PC-9 (cell line): Measurements from ENCODE around the gene RNF17. TPM values are rescaled to one million over a fixed set of nuclear protein-coding genes. Genes with fewer than 3 reads are reported as not detected.

ENCODE experiments used
- BruUV-seq: library from RNA; stranded (reverse); fragments of 400-500 nt; replicated peaks from 2 replicates; lab custom pipeline; 2021; lab: Mats Ljungman, UMichigan
- CTCF ChIA-PET: fragments of 300-600 bp; sonication (Branson Sonifier 250); formaldehyde crosslinking; loops from one replicate; lab custom pipeline; 2022; ENCODE audit warnings: antibody characterized with exemption; lab: Charles Lee
- POLR2A ChIA-PET: fragments of 300-600 bp; sonication (Branson Sonifier 250); formaldehyde crosslinking; loops from one replicate; lab custom pipeline; 2022; ENCODE audit warnings: antibody characterized with exemption; ENCODE audit not compliant: unreplicated experiment; lab: Charles Lee
- DNase-seq, 2 experiments: peaks; one replicate each; pipeline versions ENCODE4 v3.0.0 to v3.0.0-alpha.2; 2015 to 2022; ENCODE audit warnings: mixed read lengths in 1 of 2
- H2AFZ ChIP-seq: fragments of 200-600 bp; sonication (generic); 2 replicates; pipeline ENCODE4 v1.8.1; 2017; ENCODE audit warnings: antibody characterized with exemption
- H3F3A ChIP-seq: fragments of 200-600 bp; sonication (generic); 2 replicates; pipeline ENCODE4 v1.8.1; 2017; ENCODE audit warnings: antibody characterized with exemption, mild to moderate bottlenecking, low read depth; ENCODE audit not compliant: insufficient read depth
- H3K27ac ChIP-seq: fragments of 200-600 bp; sonication (generic); 2 replicates; pipeline ENCODE4 v1.6.1; 2016; ENCODE audit warnings: mixed run types
- H3K27me3 ChIP-seq: fragments of 200-600 bp; sonication (generic); 2 replicates; pipeline ENCODE4 v1.6.1; 2016; ENCODE audit warnings: low read depth, mixed run types; ENCODE audit not compliant: insufficient read depth
- H3K36me3 ChIP-seq: fragments of 200-600 bp; sonication (generic); 2 replicates; pipeline ENCODE4 v1.6.1; 2016; ENCODE audit warnings: low read depth, mixed run types
- H3K4me1 ChIP-seq: fragments of 200-600 bp; sonication (generic); replicated peaks from 2 replicates; pipeline ENCODE4 v1.6.1; 2016; ENCODE audit warnings: mixed run types; ENCODE audit not compliant: insufficient read depth
- H3K4me2 ChIP-seq: fragments of 200-600 bp; sonication (generic); 2 replicates; pipeline ENCODE4 v1.6.1; 2017; ENCODE audit warnings: mixed run types
- H3K4me3 ChIP-seq: fragments of 200-600 bp; sonication (generic); 2 replicates; pipeline ENCODE4 v1.6.1; 2016; ENCODE audit warnings: mixed run types
- H3K79me2 ChIP-seq: fragments of 200-600 bp; sonication (generic); 2 replicates; pipeline ENCODE4 v1.6.1; 2017; ENCODE audit warnings: low read depth, mixed run types
- H3K9me2 ChIP-seq: fragments of 200-600 bp; sonication (generic); 2 replicates; pipeline ENCODE4 v1.8.1; 2017; ENCODE audit warnings: mild to moderate bottlenecking; ENCODE audit not compliant: insufficient read depth
- H3K9me3 ChIP-seq: fragments of 200-600 bp; sonication (generic); 2 replicates; pipeline ENCODE4 v1.8.1; 2016; ENCODE audit warnings: low read depth; ENCODE audit not compliant: insufficient read depth
- H4K20me1 ChIP-seq: fragments of 200-600 bp; sonication (generic); 2 replicates; pipeline ENCODE4 v1.8.1; 2017; ENCODE audit not compliant: insufficient read depth
- EZH2 ChIP-seq: fragments of 200-600 bp; sonication (generic); IDR thresholded peaks from 2 replicates; pipeline ENCODE4 v1.8.0; 2017; ENCODE audit warnings: antibody characterized with exemption, low read depth
- intact Hi-C: fragments of 100-400 bp; cut with micrococcal nuclease; formaldehyde crosslinking; loops from one replicate; pipeline ENCODE4 v1.10.0; 2022; ENCODE audit not compliant: unreplicated experiment
- total RNA-seq: library from RNA; stranded (reverse); gene quantifications from 2 replicates; pipeline ENCODE4 v1.2.3, GENCODE V29; 2021
- TF ChIP-seq, protein P1 (sequence below): fragments of 200-600 bp; sonication (generic); conservative IDR thresholded peaks from 2 replicates; pipeline ENCODE4 v1.6.1; 2017; ENCODE audit warnings: mixed run types, antibody characterized with exemption, mild to moderate bottlenecking, moderate library complexity

RNF17 gene
- total RNA-seq, 1 experiment from 2014 or later = not detected

- DNase-seq = no peak
- H3K36me3 ChIP-seq = no peaks in the 10 kb centered on the region
- H3K27me3 ChIP-seq = 0 out of 2 replicates have a peak, but pooled peaks cover 1% of the 10 kb centered on the region
- BruUV-seq = no TSS peak
- H3K4me1 ChIP-seq = peaks cover 16% of the 10 kb centered on the region; the same call in 1 of the 2 replicates
- ChIA-PET CTCF (interaction anchor here (0.6 kb wide), 1 partner anchor 361 kb away, joined by 3 read pairs; no protein-coding TSS in a partner anchor), POLR2A (interaction anchor here (0.7 kb wide), 1 partner anchor 12 kb away, joined by 5 read pairs; no protein-coding TSS in a partner anchor)
- peaks cover 17% of the 10 kb centered on the region for H3K79me2 ChIP-seq
- H3K4me2 ChIP-seq = no peak overlapping the region
- TF ChIP-seq EZH2 = no peak
- TF ChIP-seq, protein P1, sequence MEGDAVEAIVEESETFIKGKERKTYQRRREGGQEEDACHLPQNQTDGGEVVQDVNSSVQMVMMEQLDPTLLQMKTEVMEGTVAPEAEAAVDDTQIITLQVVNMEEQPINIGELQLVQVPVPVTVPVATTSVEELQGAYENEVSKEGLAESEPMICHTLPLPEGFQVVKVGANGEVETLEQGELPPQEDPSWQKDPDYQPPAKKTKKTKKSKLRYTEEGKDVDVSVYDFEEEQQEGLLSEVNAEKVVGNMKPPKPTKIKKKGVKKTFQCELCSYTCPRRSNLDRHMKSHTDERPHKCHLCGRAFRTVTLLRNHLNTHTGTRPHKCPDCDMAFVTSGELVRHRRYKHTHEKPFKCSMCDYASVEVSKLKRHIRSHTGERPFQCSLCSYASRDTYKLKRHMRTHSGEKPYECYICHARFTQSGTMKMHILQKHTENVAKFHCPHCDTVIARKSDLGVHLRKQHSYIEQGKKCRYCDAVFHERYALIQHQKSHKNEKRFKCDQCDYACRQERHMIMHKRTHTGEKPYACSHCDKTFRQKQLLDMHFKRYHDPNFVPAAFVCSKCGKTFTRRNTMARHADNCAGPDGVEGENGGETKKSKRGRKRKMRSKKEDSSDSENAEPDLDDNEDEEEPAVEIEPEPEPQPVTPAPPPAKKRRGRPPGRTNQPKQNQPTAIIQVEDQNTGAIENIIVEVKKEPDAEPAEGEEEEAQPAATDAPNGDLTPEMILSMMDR = no peak
- no peak overlapping the region for H2AFZ ChIP-seq
- H3K9me2 ChIP-seq = no peaks in the 10 kb centered on the region
- H3K27ac ChIP-seq = no peak overlapping the region
- intact Hi-C loops = no loop called here
- no peak overlapping the region for H3K4me3 ChIP-seq
- H3F3A ChIP-seq = peaks cover 8% of the 10 kb centered on the region
- no peaks in the 10 kb centered on the region for H3K9me3 ChIP-seq
- no peaks in the 10 kb centered on the region for H4K20me1 ChIP-seq
Observed at GRCh38 chr13:24925318-24926231, 161.6 kb downstream of the RNF17 start.

DNA sequence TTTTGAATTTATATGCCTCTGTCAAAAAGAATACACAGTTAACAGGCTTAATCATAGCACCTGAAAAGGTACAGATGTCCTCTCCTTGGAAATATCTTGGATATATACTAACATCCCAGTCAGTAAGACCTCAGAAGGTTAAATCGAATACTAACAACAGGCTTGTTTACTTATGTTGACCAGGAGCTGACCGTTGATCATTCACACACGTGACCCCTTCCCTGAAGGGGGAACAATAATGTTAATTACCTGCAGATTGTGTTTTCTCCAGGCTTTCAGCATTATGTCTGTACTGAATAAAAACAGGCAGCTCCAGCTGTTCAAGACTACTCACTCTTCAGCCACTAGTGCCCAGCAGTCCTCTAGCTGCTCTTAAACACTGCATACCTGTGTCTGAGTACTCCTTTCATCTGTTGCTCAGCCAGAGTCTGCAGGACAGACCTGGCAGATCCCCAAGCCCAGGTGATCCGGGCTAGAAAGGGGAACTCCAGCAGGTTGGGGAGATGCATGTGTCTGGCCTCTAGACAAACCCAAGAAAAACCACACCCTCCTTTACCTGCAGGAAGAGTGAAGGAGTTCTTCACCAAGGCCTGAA is 163.9 kb downstream of the RNF17 start:
- no peaks in the 10 kb centered on the region for H4K20me1 ChIP-seq
- H3K36me3 ChIP-seq = no peaks in the 10 kb centered on the region
- peaks cover 8% of the 10 kb centered on the region; the same call in 1 of the 2 replicates for H3K4me1 ChIP-seq
- peaks cover 6% of the 10 kb centered on the region; the same call in 1 of the 2 replicates for H3K27me3 ChIP-seq
- ChIA-PET CTCF (no interaction called here), POLR2A (no interaction called here)
- no peaks in the 10 kb centered on the region for H3K79me2 ChIP-seq
- no peak overlapping the region for H3K4me3 ChIP-seq
- H3F3A ChIP-seq = peaks cover 8% of the 10 kb centered on the region
- H3K9me2 ChIP-seq = no peaks in the 10 kb centered on the region
- H2AFZ ChIP-seq = no peak overlapping the region
- BruUV-seq = no TSS peak
- H3K27ac ChIP-seq = no peak overlapping the region
- H3K9me3 ChIP-seq = no peaks in the 10 kb centered on the region
- no peak for TF ChIP-seq EZH2
- TF ChIP-seq, protein P1 = no peak
- no peak for DNase-seq
- intact Hi-C loops = no loop called here
- no peak overlapping the region for H3K4me2 ChIP-seq

GRCh38 chr13:24929196-24929595 is 165.2 kb downstream of the RNF17 start:
- no peaks in the 10 kb centered on the region for H3K79me2 ChIP-seq
- H3K27me3 ChIP-seq = peaks cover 6% of the 10 kb centered on the region; the same call in 1 of the 2 replicates
- TF ChIP-seq EZH2 = no peak
- TF ChIP-seq, protein P1 = no peak
- H3K36me3 ChIP-seq = no peaks in the 10 kb centered on the region
- no peak for DNase-seq
- H3K4me3 ChIP-seq = no peak overlapping the region
- ChIA-PET CTCF (no interaction called here), POLR2A (interaction anchor here (0.6 kb wide), 1 partner anchor 1698 kb away, joined by 32 read pairs; no protein-coding TSS in a partner anchor)
- no peaks in the 10 kb centered on the region for H4K20me1 ChIP-seq
- BruUV-seq = no TSS peak
- H3K4me2 ChIP-seq = no peak overlapping the region
- no peak overlapping the region for H2AFZ ChIP-seq
- intact Hi-C loops = no loop called here
- no peaks in the 10 kb centered on the region for H3F3A ChIP-seq
- no peaks in the 10 kb centered on the region for H3K9me3 ChIP-seq
- H3K9me2 ChIP-seq = no peaks in the 10 kb centered on the region
- H3K4me1 ChIP-seq = 0 out of 2 replicates have a peak, but pooled peaks cover under 1% of the 10 kb centered on the region
- no peak overlapping the region for H3K27ac ChIP-seq
